IPS DF 4.7 (cell line): ENCODE results near the gene GFRAL.
"Not testable (repeated sequence)": the region's sequence is repeated elsewhere in the genome, so short reads cannot be mapped to it uniquely, and the experiment has no call there.

Experiments
- DNase-seq: peaks from one replicate; pipeline ENCODE4 v3.0.0-alpha.2; 2013; ENCODE audit warnings: low spot score; ENCODE audit errors: extremely low read depth

GFRAL gene, protein sequence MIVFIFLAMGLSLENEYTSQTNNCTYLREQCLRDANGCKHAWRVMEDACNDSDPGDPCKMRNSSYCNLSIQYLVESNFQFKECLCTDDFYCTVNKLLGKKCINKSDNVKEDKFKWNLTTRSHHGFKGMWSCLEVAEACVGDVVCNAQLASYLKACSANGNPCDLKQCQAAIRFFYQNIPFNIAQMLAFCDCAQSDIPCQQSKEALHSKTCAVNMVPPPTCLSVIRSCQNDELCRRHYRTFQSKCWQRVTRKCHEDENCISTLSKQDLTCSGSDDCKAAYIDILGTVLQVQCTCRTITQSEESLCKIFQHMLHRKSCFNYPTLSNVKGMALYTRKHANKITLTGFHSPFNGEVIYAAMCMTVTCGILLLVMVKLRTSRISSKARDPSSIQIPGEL

GRCh38 chr6:55327169-55327568 lies at the start of gene GFRAL:
GFRAL (plus strand) TSS chr6:55327469; CDS start chr6:55327555, 86 bp downstream.
- DNase-seq: no peak

- DNase-seq: no peak
Observed at GRCh38 chr6:55277646-55278045, 49.6 kb upstream of the GFRAL start.

- DNase-seq: no peak
Observed at GRCh38 chr6:55281215-55281614, 46.1 kb upstream of the GFRAL start.

- DNase-seq: no peak
Observed at GRCh38 chr6:55282115-55282514, 45.2 kb upstream of the GFRAL start.

DNA sequence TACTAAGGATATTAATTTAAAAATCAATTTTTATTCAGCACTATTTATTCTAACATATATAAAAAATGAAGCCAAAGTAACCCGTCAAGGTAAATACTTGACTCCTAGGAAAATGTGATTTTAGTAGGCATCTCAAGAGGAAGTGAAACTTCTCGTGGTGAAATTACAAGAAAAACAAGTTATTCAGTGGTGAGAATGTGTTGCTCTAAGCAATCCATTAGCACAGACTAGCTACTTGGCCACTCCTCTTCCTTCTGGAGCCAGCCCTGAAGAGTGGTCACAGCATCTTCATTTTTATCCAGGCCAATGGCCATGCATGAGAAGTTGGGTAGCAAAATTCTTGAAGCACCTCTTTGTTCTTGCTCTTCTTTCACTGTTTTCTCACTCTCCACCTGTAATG lies 40.4 kb upstream of the GFRAL start:
- DNase-seq: no peak

- no peak for DNase-seq
Observed at GRCh38 chr6:55290736-55291135, 36.5 kb upstream of the GFRAL start.

DNA sequence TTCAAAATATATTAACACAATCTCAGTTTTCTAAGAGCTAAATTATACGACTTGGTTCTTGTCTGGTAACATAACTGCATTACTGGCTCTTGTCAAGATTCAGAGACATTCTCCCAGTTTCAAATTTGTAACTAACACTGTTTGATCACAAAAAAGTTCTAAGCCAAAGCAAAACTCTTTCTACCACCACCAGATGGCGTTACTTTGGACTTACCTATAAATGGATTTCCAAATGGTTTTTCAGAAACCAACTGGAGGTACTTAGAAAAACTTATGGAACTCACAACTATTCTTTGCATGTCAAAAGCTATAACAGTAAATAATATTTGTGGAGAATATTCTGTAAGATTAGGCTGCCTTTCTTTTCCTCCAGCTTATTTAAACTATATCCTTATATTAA lies 34.2 kb upstream of the GFRAL start:
- no peak for DNase-seq

- not testable (repeated sequence) for DNase-seq
Observed at GRCh38 chr6:55297214-55297613, 30.1 kb upstream of the GFRAL start.

- DNase-seq: no peak
Observed at GRCh38 chr6:55299286-55299985, 27.8 kb upstream of the GFRAL start.

- no peak for DNase-seq
Observed at GRCh38 chr6:55304747-55305146, 22.5 kb upstream of the GFRAL start.

DNA sequence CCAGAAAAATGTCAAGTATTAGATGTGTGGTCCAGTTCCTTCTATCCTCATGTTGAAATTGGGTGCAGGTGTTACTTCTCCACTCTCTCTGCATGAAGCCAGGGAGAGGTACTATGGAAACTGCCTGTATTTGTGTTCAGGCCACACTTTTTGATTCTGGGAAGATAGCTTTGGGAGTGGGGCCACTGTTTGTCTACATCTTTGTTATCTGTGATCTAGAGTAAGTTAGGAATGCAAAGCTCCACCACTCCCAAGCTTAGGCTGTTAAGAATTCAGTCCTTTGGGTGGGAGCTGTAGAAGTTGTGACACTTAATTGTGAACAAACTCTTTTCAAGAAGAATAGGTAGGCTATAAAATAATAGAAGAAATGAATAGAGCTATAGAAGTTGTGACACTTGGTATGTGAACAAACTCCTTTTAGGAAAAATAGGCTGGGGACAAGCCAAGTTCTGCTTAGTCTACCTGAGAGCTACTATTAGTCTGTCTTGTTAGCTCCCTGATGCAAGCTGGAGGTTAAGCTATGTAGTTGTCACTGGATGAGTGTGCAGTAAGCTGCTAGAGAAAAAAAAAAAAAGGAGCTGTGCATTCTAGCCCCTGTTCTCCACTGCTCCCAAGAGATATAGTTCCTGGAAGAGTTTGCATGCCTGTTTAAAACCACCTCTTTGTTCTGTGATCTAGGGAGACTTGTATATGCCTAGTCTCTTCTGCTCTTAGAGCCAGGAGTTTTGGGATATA lies 7.1 kb upstream of the GFRAL start:
- no peak for DNase-seq

DNA sequence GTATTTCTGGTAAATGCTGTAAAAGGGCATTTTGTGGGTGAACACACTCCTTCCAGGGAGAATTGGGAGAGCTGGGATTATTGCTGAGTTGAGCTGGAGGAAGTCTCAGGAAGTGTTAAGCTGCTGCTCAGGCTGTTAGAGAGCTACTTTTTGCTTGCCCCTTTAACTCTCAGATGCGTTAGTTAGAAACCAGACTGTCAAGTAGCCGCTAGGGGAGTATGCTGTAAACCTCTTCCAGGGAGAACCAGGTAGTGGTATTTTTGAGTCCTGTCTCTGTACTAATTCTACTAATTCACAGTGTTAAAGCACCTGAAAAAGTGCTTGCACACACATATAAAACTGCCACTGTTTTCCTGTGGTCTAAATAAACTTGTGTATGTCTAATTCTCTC lies 6.6 kb upstream of the GFRAL start:
- no peak for DNase-seq

DNA sequence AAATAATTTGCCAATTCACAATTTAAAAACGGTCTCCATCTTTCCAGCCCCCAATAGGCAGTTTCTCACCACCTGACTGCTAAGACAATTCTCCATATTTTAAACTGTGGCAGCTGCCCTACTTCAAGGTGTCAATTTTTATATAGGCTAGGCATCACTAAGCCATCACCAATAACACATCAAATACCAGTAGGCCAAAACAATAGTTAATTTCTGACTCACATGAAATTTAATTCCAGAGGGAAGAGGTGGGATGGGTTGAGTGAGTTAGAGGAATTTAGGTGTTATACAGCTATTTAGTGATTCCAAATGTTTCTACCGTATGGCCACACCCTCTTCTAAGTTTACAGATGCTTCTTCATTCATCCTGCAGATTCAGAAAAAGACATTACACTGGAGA lies 49.9 kb downstream of the GFRAL start:
- DNase-seq: no peak

DNA sequence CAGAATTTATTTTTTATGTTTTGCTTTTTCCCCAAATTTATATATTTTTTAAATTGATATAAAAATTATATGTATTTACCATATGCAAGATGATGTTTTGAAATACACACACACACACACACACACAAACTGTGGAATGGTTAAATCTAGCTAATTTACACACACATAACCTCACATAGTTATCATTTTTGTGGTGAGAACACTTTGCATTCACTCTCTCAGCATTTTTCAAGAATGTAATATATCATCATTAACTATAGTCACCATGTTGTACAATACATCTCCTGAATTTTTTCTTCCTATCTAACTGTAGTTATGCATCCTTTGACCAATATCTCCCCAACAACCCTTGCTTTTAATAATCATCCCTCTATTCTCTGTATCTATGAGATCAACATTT lies 52.2 kb downstream of the GFRAL start:
- no peak for DNase-seq

DNA sequence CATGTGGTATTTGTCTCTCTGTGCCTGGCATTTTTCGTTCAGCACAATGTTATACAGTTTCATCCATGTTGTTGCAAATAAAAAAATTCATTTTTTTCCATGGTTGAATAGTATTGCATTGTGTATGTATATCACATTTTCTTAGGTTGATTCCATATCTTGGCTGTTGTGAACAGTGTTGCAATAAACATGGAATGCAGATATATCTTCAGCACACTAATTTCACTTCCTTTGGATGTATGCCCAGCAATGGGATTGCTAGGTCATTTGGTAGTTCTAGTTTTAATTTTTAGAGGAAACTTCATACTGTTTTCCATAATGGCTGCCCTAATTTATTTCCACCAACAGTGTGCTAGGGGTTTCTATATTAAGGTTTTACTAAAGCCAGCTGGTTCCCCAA lies 52.6 kb downstream of the GFRAL start:
- DNase-seq: no peak

DNA sequence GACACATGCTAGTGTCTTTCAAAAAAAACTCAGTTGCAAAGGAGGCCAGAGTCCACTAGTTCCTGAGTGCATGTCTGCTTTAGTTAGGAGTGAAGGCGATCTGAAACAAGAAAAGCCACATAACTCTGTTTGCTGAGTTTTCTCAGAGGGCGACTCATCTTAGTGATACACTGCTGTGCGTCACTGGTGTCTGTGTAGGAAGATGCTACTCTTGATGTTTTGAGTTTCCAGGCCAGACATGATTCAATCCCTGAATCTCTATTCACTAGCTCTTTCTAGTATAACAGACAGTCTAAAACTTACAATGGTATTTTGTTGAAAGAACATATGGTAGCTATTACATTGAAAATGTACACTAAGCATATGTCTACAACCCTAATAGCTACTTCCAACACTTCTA lies 60.9 kb downstream of the GFRAL start:
- DNase-seq: no peak

DNA sequence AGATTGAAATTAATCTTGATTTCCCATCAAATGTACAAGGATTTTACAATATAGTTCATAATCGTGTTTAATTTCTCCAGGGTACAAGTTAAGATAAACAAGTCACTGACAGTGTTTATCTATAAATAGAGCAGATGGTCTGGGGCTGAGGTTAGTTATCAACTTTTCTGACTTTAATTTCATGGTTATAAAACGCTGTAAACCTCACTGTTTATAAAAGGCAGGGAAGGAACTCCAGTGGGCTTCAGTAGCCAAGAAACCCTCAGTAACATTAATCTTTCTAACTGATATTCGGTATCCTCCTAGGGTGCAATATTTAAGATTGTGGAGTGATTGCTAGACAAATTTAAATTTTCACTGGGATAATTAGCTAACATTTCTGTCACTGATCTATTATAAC lies 68.6 kb downstream of the GFRAL start:
- DNase-seq: no peak

DNA sequence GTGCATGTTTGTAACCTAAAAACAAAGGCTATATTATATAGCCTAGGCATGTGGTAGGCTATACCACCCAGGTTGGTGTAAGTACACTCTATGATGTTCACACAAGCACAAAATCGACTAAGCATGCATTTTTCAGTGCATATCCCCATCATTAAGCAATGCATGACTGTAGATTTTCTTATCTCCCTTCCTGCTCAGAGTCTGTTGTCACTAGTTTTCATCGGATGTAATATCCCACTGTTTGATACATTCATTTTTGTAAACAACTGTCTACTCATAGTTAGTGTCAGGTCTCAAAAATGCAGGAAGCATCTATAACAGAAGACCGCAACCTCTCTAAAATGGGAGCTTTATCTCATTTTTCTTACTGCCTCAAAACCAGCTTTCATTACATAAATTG lies 70.7 kb downstream of the GFRAL start:
- DNase-seq: no peak

GRCh38 chr6:55399351-55399750 lies 72.1 kb downstream of the GFRAL start:
- no peak for DNase-seq

GRCh38 chr6:55405474-55406235 lies 78.4 kb downstream of the GFRAL start:
- no peak for DNase-seq

GRCh38 chr6:55410674-55411073 lies 83.4 kb downstream of the GFRAL start:
- no peak for DNase-seq

DNA sequence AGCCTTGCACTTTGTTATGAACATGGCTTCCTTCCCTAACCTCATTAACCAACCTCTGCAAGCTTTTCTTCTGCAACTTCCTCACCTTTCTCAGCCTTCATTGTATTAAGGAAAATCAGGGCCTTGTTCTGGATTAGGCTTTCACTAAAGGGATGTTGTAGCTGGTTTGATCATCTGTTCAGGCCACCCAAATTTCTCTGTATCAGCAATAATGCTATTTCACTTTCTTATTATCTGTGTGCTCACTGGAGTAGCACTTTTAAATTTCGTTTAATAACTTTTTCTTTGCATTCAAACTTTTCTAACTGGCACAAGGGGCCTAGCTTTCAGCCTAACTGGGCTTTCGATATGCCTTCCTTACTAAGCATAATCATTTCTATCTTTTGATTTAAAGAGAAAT lies 96.7 kb downstream of the GFRAL start:
- no peak for DNase-seq
